Measurements from ENCODE around the gene SORCS1.
"Not testable (repeated sequence)": the region's sequence is repeated elsewhere in the genome, so short reads cannot be mapped to it uniquely, and the experiment has no call there.

Gene SORCS1

GRCh38 chr10:107051769-107052168 is 112.7 kb downstream of the SORCS1 start:
- DNase-seq (ENCODE audit: low spot score), result no peak

- DNase-seq (ENCODE audit: low spot score), result no peak
These were observed 121.0 kb downstream of the SORCS1 start for GRCh38 chr10:107043461-107043860.

- DNase-seq (ENCODE audit: low spot score), result no peak
These were observed 127.0 kb downstream of the SORCS1 start for GRCh38 chr10:107037192-107038122.

GRCh38 chr10:107033799-107034422 is 130.6 kb downstream of the SORCS1 start:
- no peak for DNase-seq (ENCODE audit: low spot score)

GRCh38 chr10:107032700-107033401 is 131.7 kb downstream of the SORCS1 start:
- no peak for DNase-seq (ENCODE audit: low spot score)

GRCh38 chr10:107031931-107032699 is 132.4 kb downstream of the SORCS1 start:
- DNase-seq (ENCODE audit: low spot score), result no peak

- DNase-seq (ENCODE audit: low spot score), result no peak
These were observed 136.3 kb downstream of the SORCS1 start for GRCh38 chr10:107028236-107028635.

- no peak for DNase-seq (ENCODE audit: low spot score)
These were observed 138.8 kb downstream of the SORCS1 start for GRCh38 chr10:107025676-107026075.

- DNase-seq (ENCODE audit: low spot score), result not testable (repeated sequence)
These were observed 140.5 kb downstream of the SORCS1 start for GRCh38 chr10:107024033-107024432.

- no peak for DNase-seq (ENCODE audit: low spot score)
These were observed 141.7 kb downstream of the SORCS1 start for GRCh38 chr10:107022600-107023354.

- DNase-seq (ENCODE audit: low spot score), result no peak
These were observed 145.4 kb downstream of the SORCS1 start for GRCh38 chr10:107019154-107019553.

GRCh38 chr10:107013258-107014006 is 151.1 kb downstream of the SORCS1 start:
- DNase-seq (ENCODE audit: low spot score), result no peak

- DNase-seq (ENCODE audit: low spot score), result no peak
These were observed 152.5 kb downstream of the SORCS1 start for GRCh38 chr10:107011992-107012391.

GRCh38 chr10:107011105-107011504 is 153.4 kb downstream of the SORCS1 start:
- DNase-seq (ENCODE audit: low spot score), result no peak

- DNase-seq (ENCODE audit: low spot score), result no peak
These were observed 154.0 kb downstream of the SORCS1 start for GRCh38 chr10:107010531-107010930.

GRCh38 chr10:107004362-107004761 is 160.1 kb downstream of the SORCS1 start:
- no peak for DNase-seq (ENCODE audit: low spot score)

GRCh38 chr10:107002068-107002467 is 162.4 kb downstream of the SORCS1 start:
- no peak for DNase-seq (ENCODE audit: low spot score)

GRCh38 chr10:106999118-106999707 is 165.3 kb downstream of the SORCS1 start:
- DNase-seq (ENCODE audit: low spot score), result no peak

- DNase-seq (ENCODE audit: low spot score), result no peak
These were observed 166.8 kb downstream of the SORCS1 start for GRCh38 chr10:106997721-106998120.

- no peak for DNase-seq (ENCODE audit: low spot score)
These were observed 168.0 kb downstream of the SORCS1 start for GRCh38 chr10:106996510-106996909.

Data from kidney tubule cell (primary cell).